Skin of body (tissue), 2 donors: ENCODE data around the gene ZNF35. TPM values are rescaled to one million over a fixed set of nuclear protein-coding genes. Genes with fewer than 3 reads are reported as not detected.

ENCODE experiments used
- DNase-seq: peaks from one replicate; lab custom pipeline; 2025; lab: John Stamatoyannopoulos, UW
- total RNA-seq: library from RNA; depleted of rRNA; stranded (reverse); fragments of >200 nt; gene quantifications from one replicate; pipeline ENCODE4 v1.2.3, GENCODE V29; 2014

ZNF35 gene
- total RNA-seq, 1 donor from 2014 or later = 10.8 TPM

GRCh38 chr3:44682182-44682896 is 33.8 kb downstream of the ZNF35 start:
- no peak for DNase-seq

- DNase-seq = no peak
These were observed 36.7 kb downstream of the ZNF35 start for GRCh38 chr3:44685128-44685800.

DNA sequence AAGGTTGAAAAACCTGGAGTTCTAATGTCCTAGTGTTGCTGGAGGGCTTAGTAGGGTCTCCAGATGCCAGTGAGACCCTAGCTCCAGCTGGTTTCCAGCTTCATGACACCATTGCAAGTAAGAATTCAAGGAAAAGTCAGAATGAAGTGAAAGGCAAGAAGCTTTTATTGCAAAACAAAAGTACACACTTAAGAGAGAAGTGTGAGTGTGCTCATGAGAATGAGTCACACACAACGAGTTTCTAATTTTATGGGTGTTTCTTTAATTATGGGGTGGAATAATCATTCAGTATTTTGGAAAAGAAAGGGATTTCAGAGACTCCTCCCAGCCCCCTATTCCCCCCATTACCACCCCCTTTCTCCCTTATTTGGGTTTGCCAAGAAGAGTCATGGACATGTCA is 39.4 kb downstream of the ZNF35 start:
- DNase-seq = no peak

Other genes starting within 250 kb of the ZNF35 start
- 14.9 TPM for gene ZNF445, start 171.1 kb upstream of the ZNF35 start, total RNA-seq
- gene ZKSCAN7, start 93.5 kb upstream of the ZNF35 start, total RNA-seq = 8.1 TPM
- gene ZNF660, start 63.8 kb upstream of the ZNF35 start, total RNA-seq = 4.1 TPM
- 22.1 TPM for gene ZNF197, start 23.7 kb upstream of the ZNF35 start, total RNA-seq
- gene ZNF502, start 63.9 kb downstream of the ZNF35 start, total RNA-seq = 6.8 TPM
- gene ZNF501, start 80.9 kb downstream of the ZNF35 start, total RNA-seq = 5.1 TPM
- gene KIAA1143, start 112.9 kb downstream of the ZNF35 start, total RNA-seq = 18.3 TPM
- gene KIF15, start 113.1 kb downstream of the ZNF35 start, total RNA-seq = 9.5 TPM
- 7.0 TPM for gene TMEM42, start 213.2 kb downstream of the ZNF35 start, total RNA-seq
- gene TGM4, start 225.9 kb downstream of the ZNF35 start, total RNA-seq = not detected